AG09309 (cell line): ENCODE data around the gene TMPRSS9.

Source experiments
- DNase-seq: peaks from one replicate; pipeline ENCODE4 v3.0.0-alpha.2; 2010; ENCODE audit warnings: low read depth
- H3K4me3 ChIP-seq: 2 replicates; pipeline ENCODE4 v1.5.1; 2011; ENCODE audit warnings: mild to moderate bottlenecking, low read depth, low read length, moderate library complexity; ENCODE audit not compliant: control insufficient read depth
- CTCF ChIP-seq: IDR thresholded peaks from 2 replicates; pipeline ENCODE4 v1.5.1; 2011; ENCODE audit warnings: mild to moderate bottlenecking, low read depth, low read length, inconsistent platforms; ENCODE audit not compliant: insufficient read depth, control insufficient read depth; ENCODE audit errors: missing control alignments

TMPRSS9 gene

GRCh38 chr19:2328401-2329148, 31.5 kb upstream of the TMPRSS9 start, which contains the start of the genes LSM7 and SPPL2B:
Gene LSM7 (minus strand): TSS chr19:2328586. CDS start chr19:2328566, 20 bp downstream.
Gene SPPL2B (plus strand): TSS chr19:2328684. CDS start chr19:2328710, 26 bp downstream.
- no peak for TF ChIP-seq CTCF
- DNase-seq = peak; percentile 29
- H3K4me3 ChIP-seq = peak within 1 kb of the TSS; percentile 96

GRCh38 chr19:2329149-2329478, 31.0 kb upstream of the TMPRSS9 start:
- H3K4me3 ChIP-seq = peak overlapping the region; percentile 96
- no peak for DNase-seq
- no peak for TF ChIP-seq CTCF

DNA sequence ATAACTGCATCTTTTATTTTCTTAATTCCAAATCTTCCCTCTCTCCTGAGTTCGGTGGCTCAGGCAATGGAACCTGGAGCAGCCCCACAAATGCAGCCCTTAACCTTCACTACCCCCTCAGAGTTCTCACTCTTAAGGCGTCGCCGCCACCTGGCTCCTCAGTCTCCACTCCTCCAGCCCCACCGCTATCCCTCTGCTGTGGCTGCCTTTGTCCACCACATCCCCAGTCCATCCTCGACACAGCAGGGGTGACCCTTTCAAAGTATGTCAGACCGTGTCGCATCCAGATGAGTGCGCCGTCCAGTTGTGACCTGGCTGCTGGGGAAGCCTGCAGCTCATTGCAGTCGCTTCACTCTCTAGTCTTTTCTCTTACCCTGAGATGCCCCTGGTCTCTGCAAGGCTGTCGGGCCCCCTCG, 30.6 kb upstream of the TMPRSS9 start:
- no peak for DNase-seq

DNA sequence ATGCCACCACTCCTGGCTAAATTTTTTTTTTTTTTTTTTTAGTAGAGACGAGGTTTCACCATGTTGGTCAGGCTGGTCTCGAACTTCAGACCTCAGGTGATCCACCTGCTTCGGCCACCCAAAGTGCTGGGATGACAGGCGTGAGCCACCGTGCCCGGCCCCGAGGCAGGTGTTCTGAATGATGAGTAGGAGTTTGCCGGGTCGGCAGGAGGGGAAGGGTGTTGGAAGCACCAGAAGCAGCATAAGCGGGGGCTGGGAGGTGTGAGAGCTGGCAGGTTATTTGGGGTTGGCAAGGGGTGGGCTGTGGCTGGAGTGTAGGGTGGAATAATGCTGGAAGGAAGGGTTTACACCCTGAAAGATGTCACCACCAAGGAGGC, 29.8 kb upstream of the TMPRSS9 start:
- no peak for TF ChIP-seq CTCF
- no peak overlapping the region for H3K4me3 ChIP-seq
- DNase-seq = no peak

More for the DNA sequence above, 30.6 kb upstream of the TMPRSS9 start:
- no peak for TF ChIP-seq CTCF
- H3K4me3 ChIP-seq = peak overlapping the region; percentile 96

GRCh38 chr19:2330632-2331284, 29.3 kb upstream of the TMPRSS9 start:
- TF ChIP-seq CTCF = no peak
- DNase-seq = no peak
- no peak overlapping the region for H3K4me3 ChIP-seq

- no peak overlapping the region for H3K4me3 ChIP-seq
- no peak for TF ChIP-seq CTCF
- DNase-seq = no peak
These were observed 28.3 kb upstream of the TMPRSS9 start for GRCh38 chr19:2331601-2332246.
